Mucosa of rectum (tissue), 2 donors: Measurements from ENCODE around the gene PAN2.
"Not testable (repeated sequence)": the region's sequence is repeated elsewhere in the genome, so short reads cannot be mapped to it uniquely, and the experiment has no call there.

ENCODE experiments used
- H3K27ac ChIP-seq, 2 donors: one replicate each; pipeline ENCODE4 v1.7.0; 2013; ENCODE audit warnings: inconsistent platforms in 2 of 2, low read depth in 2 of 2, low read length in 2 of 2
- H3K27me3 ChIP-seq, 2 donors: one replicate each; pipeline ENCODE4 v1.7.0; 2013; ENCODE audit warnings: low read length in 2 of 2; ENCODE audit not compliant: control insufficient read depth in 2 of 2, insufficient read depth in 2 of 2
- H3K36me3 ChIP-seq, 2 donors: one replicate each; pipeline ENCODE4 v1.7.0; 2013; ENCODE audit warnings: low read length in 2 of 2; ENCODE audit not compliant: control insufficient read depth in 2 of 2, insufficient read depth in 2 of 2
- H3K4me1 ChIP-seq, 2 donors: one replicate each; pipeline ENCODE4 v1.7.0; 2013; ENCODE audit warnings: low read length in 2 of 2, mild to moderate bottlenecking in 1 of 2; ENCODE audit not compliant: control insufficient read depth in 2 of 2, insufficient read depth in 2 of 2
- H3K4me3 ChIP-seq, 2 donors: one replicate each; pipeline ENCODE4 v1.7.0; 2013; ENCODE audit warnings: low read length in 2 of 2
- H3K9ac ChIP-seq, 2 donors: one replicate each; pipeline ENCODE4 v1.7.0; 2013; ENCODE audit warnings: low read length in 2 of 2, low read depth in 1 of 2, mild to moderate bottlenecking in 1 of 2
- H3K9me3 ChIP-seq, 2 donors: one replicate each; pipeline ENCODE4 v1.7.0; 2013; ENCODE audit warnings: low read length in 2 of 2; ENCODE audit not compliant: control insufficient read depth in 2 of 2
- donor health status: healthy.
- donor health status: Normal muscosa, but diverticular disease.

The PAN2 gene

GRCh38 chr12:56330936-56331490, 2.8 kb downstream of the PAN2 start:
- Histone ChIP-seq H3K4me3 (no peak overlapping the region), H3K36me3 (peaks cover 18 to 25% of the 10 kb centered on the region in 2 donors), H3K9me3 (no peaks in the 10 kb centered on the region), H3K4me1 (peaks cover 6 to 11% of the 10 kb centered on the region in 2 donors), H3K9ac (no peak overlapping the region), H3K27ac (no peak overlapping the region), H3K27me3 (no peaks in the 10 kb centered on the region)

GRCh38 chr12:56326533-56326932, 7.3 kb downstream of the PAN2 start:
- H3K27ac ChIP-seq = no peak overlapping the region
- H3K36me3 ChIP-seq = peaks cover 57 to 67% of the 10 kb centered on the region in 2 donors

GRCh38 chr12:56326126-56326525, 7.7 kb downstream of the PAN2 start:
- H3K36me3 ChIP-seq = peaks cover 57 to 67% of the 10 kb centered on the region in 2 donors

More at GRCh38 chr12:56326533-56326932, 7.3 kb downstream of the PAN2 start:
- no peaks in the 10 kb centered on the region for H3K27me3 ChIP-seq
- no peak overlapping the region for H3K4me3 ChIP-seq
- no peak overlapping the region for H3K9ac ChIP-seq
- no peaks in the 10 kb centered on the region for H3K9me3 ChIP-seq
- no peaks in the 10 kb centered on the region for H3K4me1 ChIP-seq

GRCh38 chr12:56324206-56324605, 9.6 kb downstream of the PAN2 start:
- no peak overlapping the region for H3K4me3 ChIP-seq
- H3K9ac ChIP-seq = no peak overlapping the region
- no peaks in the 10 kb centered on the region for H3K27me3 ChIP-seq
- no peaks in the 10 kb centered on the region for H3K4me1 ChIP-seq
- no peaks in the 10 kb centered on the region for H3K9me3 ChIP-seq
- H3K36me3 ChIP-seq = peaks cover 67 to 75% of the 10 kb centered on the region in 2 donors
- H3K27ac ChIP-seq = no peak overlapping the region

More at GRCh38 chr12:56326126-56326525, 7.7 kb downstream of the PAN2 start:
- H3K27ac ChIP-seq = no peak overlapping the region
- H3K4me1 ChIP-seq = no peaks in the 10 kb centered on the region
- no peaks in the 10 kb centered on the region for H3K9me3 ChIP-seq
- H3K9ac ChIP-seq = no peak overlapping the region
- H3K27me3 ChIP-seq = no peaks in the 10 kb centered on the region
- H3K4me3 ChIP-seq = no peak overlapping the region

GRCh38 chr12:56321610-56322009, 12.2 kb downstream of the PAN2 start:
- not testable (repeated sequence) for H3K4me1 ChIP-seq, H3K9me3 ChIP-seq, H3K27me3 ChIP-seq, H3K9ac ChIP-seq, H3K27ac ChIP-seq, H3K4me3 ChIP-seq
- H3K36me3 ChIP-seq = peaks cover 63 to 65% of the 10 kb centered on the region in 2 donors

- no peak overlapping the region for H3K27ac ChIP-seq
- no peaks in the 10 kb centered on the region for H3K9me3 ChIP-seq
- no peak overlapping the region for H3K9ac ChIP-seq
- peaks cover 6% of the 10 kb centered on the region in 2 donors for H3K4me1 ChIP-seq
- H3K27me3 ChIP-seq = no peaks in the 10 kb centered on the region
- no peak overlapping the region for H3K4me3 ChIP-seq
- peaks cover 58 to 60% of the 10 kb centered on the region in 2 donors for H3K36me3 ChIP-seq
Observed at GRCh38 chr12:56321027-56321426, 12.8 kb downstream of the PAN2 start.

GRCh38 chr12:56317675-56318074, 16.1 kb downstream of the PAN2 start:
- Histone ChIP-seq H3K9me3 (no peaks in the 10 kb centered on the region), H3K36me3 (peaks cover 25 to 29% of the 10 kb centered on the region in 2 donors)

GRCh38 chr12:56315622-56316473, 18.0 kb downstream of the PAN2 start, which contains the start of gene CNPY2:
Gene CNPY2, minus strand, starts transcription at chr12:56315988. Its CDS starts 771 bp downstream, at chr12:56315217.
- H3K4me1 ChIP-seq = peaks cover 14 to 15% of the 10 kb centered on the region in 2 donors
- no peaks in the 10 kb centered on the region for H3K27me3 ChIP-seq
- H3K36me3 ChIP-seq = peaks cover 20 to 25% of the 10 kb centered on the region in 2 donors
- peak within 1 kb of the TSS; percentile 97 to 98 for H3K27ac ChIP-seq
- peak within 1 kb of the TSS; percentile 97 to 99 for H3K4me3 ChIP-seq
- peak within 1 kb of the TSS; percentile 85 to 95 for H3K9ac ChIP-seq
- H3K9me3 ChIP-seq = no peaks in the 10 kb centered on the region

More at GRCh38 chr12:56317675-56318074, 16.1 kb downstream of the PAN2 start:
- H3K9ac ChIP-seq = no peak overlapping the region
- no peak overlapping the region for H3K27ac ChIP-seq
- H3K4me1 ChIP-seq = peaks cover 14 to 15% of the 10 kb centered on the region in 2 donors
- no peaks in the 10 kb centered on the region for H3K27me3 ChIP-seq
- no peak overlapping the region for H3K4me3 ChIP-seq

GRCh38 chr12:56315249-56315621, 18.6 kb downstream of the PAN2 start:
- peak overlapping the region; percentile 97 to 98 for H3K27ac ChIP-seq
- peak overlapping the region; percentile 85 to 95 for H3K9ac ChIP-seq
- H3K4me3 ChIP-seq = peak overlapping the region; percentile 97 to 99
- no peaks in the 10 kb centered on the region for H3K27me3 ChIP-seq
- peaks cover 26 to 31% of the 10 kb centered on the region in 2 donors for H3K36me3 ChIP-seq
- H3K4me1 ChIP-seq = peaks cover 14 to 15% of the 10 kb centered on the region in 2 donors
- no peaks in the 10 kb centered on the region for H3K9me3 ChIP-seq

- Histone ChIP-seq H3K4me1 (peaks cover 8 to 10% of the 10 kb centered on the region in 2 donors), H3K4me3 (no peak overlapping the region), H3K9ac (no peak overlapping the region), H3K9me3 (no peaks in the 10 kb centered on the region), H3K36me3 (peaks cover 24 to 26% of the 10 kb centered on the region in 2 donors), H3K27me3 (no peaks in the 10 kb centered on the region), H3K27ac (no peak overlapping the region)
Observed at GRCh38 chr12:56311003-56311402, 22.8 kb downstream of the PAN2 start.
